MG63 (cell line): ENCODE results near the gene SPIN2A. TPM values are rescaled to one million over a fixed set of nuclear protein-coding genes. Genes with fewer than 3 reads are reported as not detected.
"Not testable (repeated sequence)": the region's sequence is repeated elsewhere in the genome, so short reads cannot be mapped to it uniquely, and the experiment has no call there.

ENCODE experiments used
- DNase-seq: peaks from one replicate; pipeline ENCODE4 v3.0.0-alpha.2; 2020
- H3K27me3 ChIP-seq: fragments of 250-450 bp; sonication (Bioruptor Pico); 2 replicates; pipeline ENCODE4 v1.5.1; 2020; ENCODE audit warnings: mild to moderate bottlenecking, moderate library complexity
- H3K36me3 ChIP-seq: fragments of 250-450 bp; sonication (Bioruptor Pico); 2 replicates; pipeline ENCODE4 v1.5.1; 2020; ENCODE audit warnings: mild to moderate bottlenecking, moderate library complexity
- H3K4me3 ChIP-seq: fragments of 250-450 bp; sonication (Bioruptor Pico); 2 replicates; pipeline ENCODE4 v1.5.1; 2020; ENCODE audit warnings: mild to moderate bottlenecking, moderate library complexity
- H3K9me3 ChIP-seq: fragments of 250-450 bp; sonication (Bioruptor Pico); 2 replicates; pipeline ENCODE4 v1.5.1; 2020; ENCODE audit warnings: mild to moderate bottlenecking, moderate library complexity
- total RNA-seq: library from RNA; depleted of rRNA; stranded (reverse); fragments of >200 nt; shearing (Covaris generic); gene quantifications from 2 replicates; pipeline ENCODE4 v1.2.3, GENCODE V29; 2014; ENCODE audit warnings: low replicate concordance; rRNA removed

Gene SPIN2A
- total RNA-seq, 1 experiment from 2014 or later, result not detected

DNA sequence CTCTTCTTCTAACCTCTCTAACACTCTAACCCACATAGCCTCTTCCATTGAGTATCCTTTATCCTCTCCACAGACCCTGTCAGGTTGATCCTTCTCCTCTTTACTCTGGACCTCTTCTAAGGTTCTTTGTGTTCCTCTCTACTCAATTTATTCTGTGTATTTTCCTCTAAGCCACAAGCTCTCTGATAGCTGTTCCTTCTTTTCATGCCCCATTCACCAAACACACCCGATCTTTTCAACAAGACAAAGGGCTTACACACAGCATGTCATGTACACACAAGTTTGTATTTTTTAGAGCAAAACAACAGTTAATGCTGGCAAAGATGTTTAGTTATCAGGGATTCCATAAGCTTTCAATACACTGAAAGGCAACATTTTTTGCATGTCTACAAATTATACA is 17.8 kb downstream of the SPIN2A start:
- DNase-seq, result no peak
- H3K36me3 ChIP-seq, result peaks cover 14% of the 10 kb centered on the region
- H3K27me3 ChIP-seq, result no peaks in the 10 kb centered on the region
- no peak overlapping the region for H3K4me3 ChIP-seq
- H3K9me3 ChIP-seq, result no peaks in the 10 kb centered on the region

DNA sequence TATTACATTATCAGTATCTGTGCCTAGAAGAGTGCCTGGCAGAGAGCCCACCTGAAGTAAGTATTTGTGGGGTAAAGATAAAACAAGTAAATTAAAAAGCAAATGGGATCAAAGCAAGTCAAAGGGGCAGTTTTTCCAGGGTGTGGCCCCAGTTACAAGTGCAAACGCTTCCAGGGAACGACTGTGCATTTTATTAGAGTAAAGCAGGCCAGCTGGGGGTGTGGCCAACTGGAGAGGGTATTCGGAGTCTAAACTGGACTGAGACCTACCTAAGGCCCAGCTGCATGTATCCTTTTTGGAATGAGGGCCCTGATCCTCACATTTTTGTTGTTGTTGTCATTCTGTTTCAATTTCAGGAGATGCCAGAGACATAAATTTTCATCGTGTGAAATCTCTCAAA is 19.6 kb downstream of the SPIN2A start:
- not testable (repeated sequence) for H3K9me3 ChIP-seq, H3K27me3 ChIP-seq, H3K4me3 ChIP-seq
- H3K36me3 ChIP-seq, result peaks cover 21% of the 10 kb centered on the region
- DNase-seq, result peak; percentile 35

DNA sequence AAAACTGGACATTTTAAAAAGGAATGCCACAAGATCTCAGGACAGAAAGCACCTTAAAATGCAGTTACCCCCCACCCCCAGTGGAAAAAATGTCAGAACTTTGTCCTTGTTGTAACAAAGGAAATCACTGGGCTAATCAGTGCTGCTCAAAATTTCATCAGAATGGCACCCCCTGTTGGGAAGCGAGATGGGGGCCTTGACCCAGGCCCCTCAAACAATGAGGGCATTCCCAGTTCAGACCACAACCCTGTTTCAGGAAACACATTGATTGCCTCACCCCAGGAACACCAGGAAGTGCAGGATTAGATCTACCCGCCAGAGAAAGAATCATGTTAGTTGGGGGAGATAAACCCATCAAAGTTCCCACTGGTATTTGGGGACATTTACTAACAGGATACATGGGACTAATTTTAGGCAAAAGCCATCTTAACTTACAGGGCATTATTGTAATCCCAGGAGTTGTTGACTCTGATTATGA is 32.2 kb downstream of the SPIN2A start:
- Histone ChIP-seq H3K9me3 (no peaks in the 10 kb centered on the region; the same call in 1 of the 2 replicates), H3K4me3 (no peak overlapping the region), H3K36me3 (peaks cover 5% of the 10 kb centered on the region), H3K27me3 (no peaks in the 10 kb centered on the region)
- DNase-seq, result no peak

DNA sequence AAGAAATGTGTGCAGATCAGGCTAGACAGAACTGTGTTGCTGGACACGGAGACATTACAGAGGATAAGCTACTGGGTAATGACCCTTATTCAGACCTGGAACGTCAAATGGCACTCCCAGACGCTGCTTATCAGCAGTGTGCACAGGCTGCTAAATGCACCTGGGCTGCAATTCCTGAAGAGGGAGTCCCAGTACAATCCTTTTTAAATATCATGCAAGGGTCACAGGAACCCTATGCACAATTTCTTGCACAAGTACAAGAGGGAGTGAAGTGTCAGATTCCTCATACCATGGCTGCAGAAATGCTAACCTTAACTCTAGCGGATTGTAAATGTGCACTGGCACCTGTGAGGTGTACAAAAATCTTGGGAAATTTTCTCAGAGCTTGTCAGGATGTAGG is 32.8 kb downstream of the SPIN2A start:
- DNase-seq, result no peak
- Histone ChIP-seq H3K9me3 (no peaks in the 10 kb centered on the region; the same call in 1 of the 2 replicates), H3K27me3 (no peaks in the 10 kb centered on the region), H3K36me3 (peaks cover 5% of the 10 kb centered on the region), H3K4me3 (no peak overlapping the region)

DNA sequence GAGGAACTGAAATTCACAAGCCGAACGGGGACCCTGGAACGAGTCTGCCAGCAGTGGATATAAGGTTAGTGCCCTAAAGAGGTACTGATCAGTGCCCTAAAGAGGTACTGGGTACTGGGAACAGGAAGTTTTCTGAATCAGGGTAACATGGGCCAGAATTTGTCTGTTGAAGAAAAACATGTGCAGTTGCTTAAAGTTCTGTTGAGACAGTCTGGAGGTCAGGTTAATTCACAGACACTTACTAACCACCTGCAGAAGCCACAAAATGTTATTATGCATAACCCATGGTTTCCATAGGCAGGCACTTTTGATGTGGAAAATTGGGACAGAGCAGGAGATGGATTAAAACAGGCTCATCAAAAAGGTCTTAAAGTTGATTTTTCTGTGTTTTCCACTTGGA is 33.7 kb downstream of the SPIN2A start:
- Histone ChIP-seq H3K36me3 (peaks cover 5% of the 10 kb centered on the region), H3K27me3 (no peaks in the 10 kb centered on the region), H3K9me3 (no peaks in the 10 kb centered on the region; the same call in 1 of the 2 replicates), H3K4me3 (no peak overlapping the region)
- no peak for DNase-seq

DNA sequence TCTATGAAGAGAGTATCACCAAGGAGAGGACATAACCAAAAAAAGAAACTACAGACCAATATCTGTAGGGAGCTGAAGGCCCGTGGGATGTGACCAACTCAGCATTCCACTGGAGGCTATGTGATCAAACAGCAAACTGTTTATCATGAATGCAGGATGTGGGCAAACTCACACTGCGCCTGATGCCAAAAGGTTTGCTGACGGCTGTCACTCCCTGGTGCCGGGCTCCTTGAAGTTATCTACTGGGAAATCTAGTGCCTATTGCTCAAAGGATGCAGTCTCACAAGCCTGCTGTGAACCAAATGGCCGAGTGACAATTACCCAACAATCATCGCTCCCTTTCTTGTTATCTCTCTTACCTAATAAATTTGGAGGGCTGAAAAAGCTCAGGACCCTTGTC is 34.3 kb downstream of the SPIN2A start:
- H3K27me3 ChIP-seq, H3K4me3 ChIP-seq, H3K9me3 ChIP-seq, H3K36me3 ChIP-seq: not testable (repeated sequence)
- DNase-seq, result peak; percentile 5

Other genes with a start within 250 kb of the SPIN2A start
- 2.8 and 4.2 TPM in 2 replicates for gene SPIN3, start 141.9 kb downstream of the SPIN2A start, total RNA-seq
- 8.4 and 10.8 TPM in 2 replicates for gene SPIN2B, start 15.8 kb downstream of the SPIN2A start, total RNA-seq
- not detected in 2 replicates for gene FAAH2, start 149.3 kb upstream of the SPIN2A start, total RNA-seq